ENCODE data around the gene PLEKHG4B.

PLEKHG4B gene

DNA sequence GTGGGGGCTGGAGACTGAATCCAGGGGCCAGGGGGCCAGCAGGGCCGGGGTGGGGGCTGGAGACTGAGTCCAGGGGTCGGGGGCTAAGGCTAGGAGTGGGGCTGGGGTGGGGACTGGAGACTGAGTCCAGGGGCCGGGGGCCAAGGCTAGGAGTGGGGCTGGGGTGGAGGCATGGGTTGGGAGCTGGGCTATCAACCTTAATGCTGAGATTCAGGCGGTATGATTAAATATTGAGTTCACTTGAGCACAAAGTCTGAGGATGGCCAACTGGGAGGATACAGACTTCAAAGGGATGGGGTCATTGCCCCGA is 82.3 kb downstream of the PLEKHG4B start:
- no peak for DNase-seq

DNA sequence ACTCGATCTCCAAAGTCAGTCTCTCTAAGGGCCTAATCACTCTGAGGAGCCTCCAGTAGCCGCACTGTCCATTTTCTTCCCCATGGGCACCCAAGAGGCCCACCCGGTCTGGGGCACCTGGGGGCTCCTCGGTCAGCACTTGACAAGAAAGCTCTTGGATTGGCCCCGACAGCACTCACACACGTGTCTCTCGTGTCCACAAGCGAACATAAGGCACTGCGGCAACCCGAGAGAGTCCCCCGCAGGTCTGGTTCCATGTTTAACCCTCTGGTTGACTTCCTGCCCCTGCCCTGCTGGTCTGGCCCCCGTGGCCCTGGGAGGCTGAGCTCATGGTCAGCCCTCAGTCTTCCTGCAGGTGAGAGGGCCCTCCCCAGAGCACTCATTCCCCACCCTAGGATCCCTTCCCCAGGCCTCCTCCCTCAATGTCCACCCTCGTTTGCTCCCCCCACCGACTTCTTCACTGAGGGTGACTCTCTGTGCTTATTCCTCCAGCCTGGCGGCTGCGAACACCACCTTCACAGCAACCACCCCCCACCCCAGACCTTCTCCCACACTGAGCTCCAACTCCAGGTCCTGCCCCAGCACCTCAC is 83.0 kb downstream of the PLEKHG4B start:
- no peak for DNase-seq

DNA sequence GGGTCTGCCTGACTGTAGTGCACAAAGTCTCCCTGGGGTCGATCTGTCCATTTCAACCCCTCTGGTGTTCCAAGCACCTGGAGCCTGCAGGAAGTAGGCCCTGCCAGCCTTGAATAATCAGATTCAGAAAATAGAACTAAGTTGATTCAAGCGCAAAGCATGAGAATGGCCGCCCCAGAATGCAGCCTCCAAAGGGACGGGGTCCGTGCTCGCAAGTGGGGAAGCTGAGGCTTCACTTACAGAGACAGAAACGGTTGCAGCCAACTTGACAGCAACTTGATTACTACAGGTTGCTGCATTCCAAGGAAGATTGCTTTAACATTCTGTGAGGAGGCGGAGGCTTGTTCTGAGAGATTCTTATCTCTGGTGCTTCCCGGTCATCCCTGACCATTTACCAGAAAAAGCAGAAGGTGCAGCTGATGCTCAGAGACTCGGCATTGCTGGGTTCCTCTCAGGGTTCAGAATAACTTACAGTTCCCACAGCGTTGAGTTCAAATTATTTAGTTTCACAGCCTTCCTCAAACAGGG is 84.4 kb downstream of the PLEKHG4B start:
- no peak for DNase-seq

DNA sequence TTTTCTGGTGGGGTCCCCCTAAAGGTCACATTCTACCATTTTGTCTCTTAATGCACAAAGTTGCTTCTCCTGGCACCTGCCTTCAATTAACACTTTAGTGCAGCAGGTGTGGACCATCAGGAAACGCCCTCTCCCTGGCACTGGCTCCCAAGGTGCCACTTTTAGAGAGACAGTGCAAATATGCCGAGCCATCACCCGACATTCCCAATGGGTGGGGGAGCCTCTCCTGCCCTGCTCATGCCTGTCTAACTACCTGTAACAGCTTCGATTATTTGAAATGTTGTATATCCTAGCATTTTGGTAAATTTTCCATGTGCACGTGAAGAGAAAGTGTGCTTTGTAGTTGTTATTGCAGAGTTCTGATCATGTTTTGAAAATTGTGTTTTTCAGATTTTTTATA is 86.1 kb downstream of the PLEKHG4B start:
- DNase-seq = peak; percentile 56

DNA sequence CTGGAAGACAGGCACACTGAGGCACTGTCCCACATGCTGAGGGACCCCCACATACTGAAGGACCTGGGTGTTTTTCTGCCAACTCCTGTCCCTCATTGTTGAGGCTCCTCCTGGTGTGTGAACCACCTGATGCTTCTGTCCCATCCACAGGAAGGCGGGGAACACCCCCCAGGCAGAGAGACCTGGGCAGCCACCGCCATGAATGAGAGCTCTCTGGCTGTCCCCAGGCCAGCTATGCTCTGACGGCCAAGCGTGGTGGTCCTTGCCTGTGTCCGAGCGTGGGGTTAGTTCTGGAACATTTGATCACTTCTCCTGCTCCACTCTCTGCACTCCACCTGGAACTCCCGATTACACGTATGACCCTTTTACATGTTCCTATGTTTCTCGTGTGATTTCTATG is 87.4 kb downstream of the PLEKHG4B start:
- DNase-seq = no peak

DNA sequence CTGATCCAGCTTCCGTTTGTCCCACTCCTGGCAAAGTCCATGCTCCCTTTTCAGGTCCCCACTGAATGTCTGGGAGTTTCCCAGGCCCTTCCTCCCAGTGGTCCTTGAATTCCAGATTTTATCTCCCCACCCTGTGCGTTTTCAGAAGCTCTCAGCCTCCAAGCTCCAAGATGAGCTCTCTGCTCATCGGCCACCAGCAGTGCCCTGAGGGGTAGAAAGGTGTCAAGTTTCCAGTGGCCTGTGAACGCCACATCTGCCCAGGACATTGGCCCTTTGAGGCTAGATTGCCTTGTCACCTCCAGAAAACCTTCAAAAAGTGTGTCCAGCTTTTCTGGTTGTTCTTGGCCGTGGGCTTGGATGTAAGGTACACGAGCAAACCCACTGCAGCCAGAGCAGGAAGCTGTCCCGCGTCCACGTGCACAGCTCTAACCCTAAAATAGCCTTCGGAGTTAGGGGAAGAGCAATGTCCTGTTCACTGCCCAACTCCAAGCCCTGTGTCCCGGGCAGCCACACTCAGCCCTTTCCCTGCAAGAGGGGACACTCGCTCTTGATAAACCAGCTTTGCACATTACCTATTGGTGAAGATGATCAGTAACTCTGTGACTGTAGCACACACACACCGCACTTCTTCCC is 88.4 kb downstream of the PLEKHG4B start:
- no peak for DNase-seq

DNA sequence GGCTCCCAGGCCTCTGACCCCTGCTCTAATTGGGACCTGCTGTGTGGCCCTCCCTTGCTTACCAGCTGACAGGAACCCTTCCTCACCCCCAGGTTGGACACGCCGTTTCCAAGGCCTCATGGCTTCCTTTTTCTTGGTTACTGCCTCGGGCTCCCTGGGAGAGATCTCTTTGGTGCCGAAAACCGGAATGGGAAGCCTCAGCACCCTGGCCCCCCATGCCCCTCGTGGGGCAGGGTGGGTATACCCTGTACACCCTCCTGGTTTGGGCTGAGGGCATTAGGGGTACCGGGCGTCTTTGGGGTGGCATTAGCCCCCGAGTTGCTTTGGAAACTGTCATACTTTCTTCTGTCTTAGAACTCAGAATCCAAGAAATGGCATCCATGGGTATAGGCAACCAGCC is 89.2 kb downstream of the PLEKHG4B start:
- DNase-seq = no peak

DNA sequence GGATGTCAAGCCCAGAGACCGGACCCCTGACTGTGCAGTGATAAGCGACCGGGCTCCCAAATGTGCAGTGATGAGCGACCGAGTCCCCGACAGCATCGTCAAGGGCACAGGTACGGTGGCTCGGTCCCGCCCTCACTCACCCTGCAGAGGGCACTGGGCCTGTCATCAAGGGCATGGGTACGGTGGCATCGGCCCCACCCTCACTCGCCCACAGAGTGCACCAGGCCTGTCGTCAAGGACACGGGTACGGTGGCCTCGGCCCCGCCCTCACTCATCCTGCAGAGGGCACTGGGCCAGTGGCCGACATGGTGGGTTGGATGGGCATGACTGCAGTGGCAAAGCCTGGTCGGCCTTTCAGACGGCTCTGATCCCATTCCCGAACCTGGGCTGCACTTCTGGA is 89.6 kb downstream of the PLEKHG4B start:
- DNase-seq = no peak

DNA sequence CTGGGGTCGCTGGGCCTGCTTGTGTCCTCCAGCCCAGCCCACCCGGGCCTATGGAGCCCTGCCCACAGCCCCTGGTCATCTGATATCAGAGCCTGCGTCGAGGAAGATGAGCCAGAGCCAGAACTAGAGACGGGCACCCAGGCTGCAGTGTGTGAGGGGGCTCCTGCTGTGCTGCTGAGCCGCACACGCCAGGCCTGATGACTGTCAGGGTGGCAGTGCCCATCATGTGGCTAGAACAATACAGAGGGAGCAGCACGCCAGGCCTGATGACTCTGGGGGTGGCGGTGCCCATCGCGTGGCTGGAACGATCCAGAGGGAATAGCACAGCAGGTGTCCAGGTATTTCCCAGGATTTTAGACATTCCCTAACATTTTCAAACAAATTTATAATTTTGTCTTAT is 90.2 kb downstream of the PLEKHG4B start:
- no peak for DNase-seq

DNA sequence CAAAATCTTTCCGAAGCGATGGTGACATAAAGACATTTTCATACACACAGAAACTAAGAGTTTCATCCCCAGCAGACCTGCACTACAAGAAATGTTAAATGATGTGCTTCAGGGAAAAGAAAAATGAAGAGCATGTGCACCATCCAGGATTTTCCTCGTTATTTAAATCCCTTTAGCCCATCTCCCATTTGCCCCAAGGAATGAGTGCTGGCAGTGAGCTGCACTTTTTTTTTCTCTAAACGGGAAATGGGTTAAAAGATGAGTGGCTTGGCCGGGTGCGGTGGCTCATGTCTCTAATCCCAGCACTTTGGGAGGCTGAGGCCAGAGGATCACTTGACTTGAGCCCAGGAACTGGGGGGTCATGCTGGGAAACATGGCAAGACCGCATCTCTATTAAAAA is 92.5 kb downstream of the PLEKHG4B start:
- no peak for DNase-seq

DNA sequence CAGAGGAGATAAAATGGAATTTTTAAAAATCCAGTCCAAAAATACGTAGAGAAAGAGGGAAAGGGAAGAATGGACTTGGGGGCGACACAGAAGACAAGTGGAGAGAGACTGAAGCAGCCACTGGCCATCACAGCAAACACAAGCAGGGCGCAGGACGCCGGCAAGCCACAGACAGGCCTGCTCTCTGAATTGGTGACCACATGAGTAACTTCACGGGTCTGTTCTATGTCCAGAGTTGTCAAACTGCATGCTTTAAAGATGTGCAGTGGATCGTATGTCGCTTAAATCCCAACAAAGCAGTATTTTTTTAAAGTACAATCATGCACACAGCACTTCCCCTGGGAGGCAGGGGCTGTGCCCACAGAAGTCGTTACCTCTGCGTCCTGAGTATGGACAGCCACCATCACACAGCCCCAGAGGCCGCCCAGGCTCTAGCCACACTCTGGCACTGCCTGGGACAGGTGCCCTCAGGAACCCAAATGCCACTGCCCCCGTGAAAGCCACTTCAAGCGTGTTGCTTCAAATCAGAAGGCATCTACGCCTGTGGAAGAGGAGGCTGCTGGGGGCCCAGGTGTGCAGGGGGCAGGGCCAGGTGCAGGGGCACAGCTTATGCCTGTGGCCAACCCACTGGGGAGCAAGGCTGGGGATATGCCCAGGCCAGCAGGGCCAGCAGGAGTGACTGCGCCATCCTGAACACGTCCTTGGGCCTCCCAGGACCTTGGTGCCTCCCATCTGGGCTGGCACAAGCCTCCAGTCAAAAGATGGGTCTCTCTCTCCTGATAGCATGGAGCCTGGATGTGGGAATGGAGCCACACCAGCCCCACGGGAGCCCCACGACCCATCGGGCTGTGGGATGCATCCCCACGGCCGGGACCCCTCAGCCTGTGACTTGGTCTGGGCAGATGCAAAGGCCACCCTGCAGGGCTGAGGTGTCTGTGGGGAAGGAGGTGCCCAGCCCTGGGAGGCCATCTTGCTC is 93.4 kb downstream of the PLEKHG4B start:
- no peak for DNase-seq

DNA sequence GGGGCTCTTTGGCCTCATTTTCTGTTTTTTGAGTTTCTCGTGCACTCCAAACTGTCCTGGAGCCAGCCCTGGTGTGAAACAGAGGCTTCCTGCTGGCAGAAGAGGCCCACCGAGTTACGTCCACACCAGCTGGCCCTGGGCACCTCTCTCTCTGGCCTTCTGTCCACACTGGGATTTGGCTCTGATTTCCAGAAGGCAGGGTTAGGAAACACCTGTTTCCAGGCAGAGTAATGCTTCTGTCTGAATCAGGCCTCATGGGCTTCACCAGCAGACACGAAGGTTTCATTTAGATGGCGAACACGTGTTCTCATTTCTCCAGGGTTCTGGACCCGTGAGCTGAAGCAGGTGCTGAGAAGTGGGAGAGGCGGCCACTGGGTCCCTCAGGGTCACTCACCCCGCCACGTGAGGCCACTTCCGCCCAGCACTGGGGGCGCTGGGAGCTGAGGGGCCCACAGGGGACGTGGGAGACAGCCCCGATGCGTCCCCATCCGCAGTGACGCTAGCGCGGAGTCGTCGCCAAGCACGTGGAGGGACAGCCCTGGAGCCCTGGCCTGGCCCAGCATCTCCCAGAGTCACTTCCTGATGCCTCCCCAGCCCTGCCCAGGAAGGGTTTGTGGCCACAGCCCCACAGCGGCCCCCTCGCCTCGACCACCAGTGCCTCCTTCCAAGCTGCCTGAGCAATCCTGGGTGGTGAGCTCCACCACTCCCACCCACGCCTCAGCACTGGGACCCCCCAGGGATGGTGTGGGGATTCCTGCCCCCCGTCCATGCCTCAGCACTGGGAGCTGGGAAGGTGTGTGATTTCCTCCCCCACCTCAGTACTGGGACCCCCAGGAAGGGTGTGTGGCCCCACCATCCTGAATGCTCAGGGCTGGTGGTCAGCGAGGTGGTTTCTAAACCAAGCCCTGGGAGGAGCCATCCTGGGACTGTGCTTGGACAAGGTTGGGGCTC is 94.4 kb downstream of the PLEKHG4B start:
- no peak for DNase-seq

DNA sequence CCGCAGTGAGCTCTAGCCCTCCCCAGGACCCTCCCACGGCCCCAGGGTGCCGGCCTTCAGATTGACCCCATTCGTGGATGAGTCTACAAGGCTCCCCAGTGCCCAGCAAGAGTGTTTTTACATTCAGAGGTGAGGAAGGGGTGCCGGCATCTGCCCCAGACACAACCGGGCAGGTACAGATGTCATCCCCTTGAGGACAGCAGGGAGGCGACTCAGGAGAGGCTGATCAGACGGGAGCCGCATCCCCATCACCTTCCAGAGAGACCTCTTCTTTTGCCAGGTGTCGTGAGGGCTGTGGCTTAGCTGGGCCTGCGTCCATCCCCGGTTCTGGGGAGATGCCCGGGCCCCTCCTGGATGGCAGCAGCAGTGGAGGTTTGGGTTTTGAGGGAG is 95.1 kb downstream of the PLEKHG4B start:
- no peak for DNase-seq

DNA sequence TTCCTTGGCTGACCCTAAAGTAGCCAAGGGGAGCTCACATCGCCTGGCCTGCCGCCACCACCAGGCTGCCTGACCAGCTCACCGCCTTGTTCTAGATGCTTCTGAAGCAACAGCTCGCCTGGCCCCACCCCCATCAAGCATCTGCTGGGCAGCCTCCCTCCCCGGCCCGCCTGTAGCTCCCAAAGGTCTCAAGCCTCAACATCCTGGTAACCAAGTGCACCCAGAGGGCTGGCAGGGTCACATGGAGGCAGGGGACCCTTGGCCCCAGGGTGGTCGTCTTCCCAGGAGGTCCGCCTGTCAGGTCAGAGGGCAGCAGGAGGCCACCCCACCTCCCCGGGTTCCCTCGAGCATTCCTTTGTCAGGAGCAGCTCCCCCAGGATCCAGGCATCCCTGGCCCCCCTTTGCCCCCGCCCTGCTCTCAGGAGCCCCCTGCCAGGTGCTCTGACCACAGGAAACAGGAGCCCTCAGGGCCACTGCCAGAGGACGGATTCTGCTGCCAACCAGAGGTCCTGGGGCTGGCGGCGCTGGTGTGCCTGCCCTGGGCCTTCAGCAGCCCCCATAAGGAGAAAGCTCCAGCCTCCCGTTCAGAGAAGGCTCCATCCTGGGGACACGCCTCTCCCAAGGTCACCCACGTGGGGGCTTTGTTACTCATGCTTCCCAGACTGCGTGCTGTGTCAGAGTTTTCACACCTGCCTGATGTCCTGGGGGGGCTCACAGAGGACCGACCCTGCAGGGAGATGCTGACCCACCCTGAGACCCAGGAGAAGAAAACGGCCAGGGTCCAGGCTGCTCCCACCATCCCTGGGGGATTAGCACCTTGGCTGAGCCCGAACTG is 95.9 kb downstream of the PLEKHG4B start:
- DNase-seq = no peak

DNA sequence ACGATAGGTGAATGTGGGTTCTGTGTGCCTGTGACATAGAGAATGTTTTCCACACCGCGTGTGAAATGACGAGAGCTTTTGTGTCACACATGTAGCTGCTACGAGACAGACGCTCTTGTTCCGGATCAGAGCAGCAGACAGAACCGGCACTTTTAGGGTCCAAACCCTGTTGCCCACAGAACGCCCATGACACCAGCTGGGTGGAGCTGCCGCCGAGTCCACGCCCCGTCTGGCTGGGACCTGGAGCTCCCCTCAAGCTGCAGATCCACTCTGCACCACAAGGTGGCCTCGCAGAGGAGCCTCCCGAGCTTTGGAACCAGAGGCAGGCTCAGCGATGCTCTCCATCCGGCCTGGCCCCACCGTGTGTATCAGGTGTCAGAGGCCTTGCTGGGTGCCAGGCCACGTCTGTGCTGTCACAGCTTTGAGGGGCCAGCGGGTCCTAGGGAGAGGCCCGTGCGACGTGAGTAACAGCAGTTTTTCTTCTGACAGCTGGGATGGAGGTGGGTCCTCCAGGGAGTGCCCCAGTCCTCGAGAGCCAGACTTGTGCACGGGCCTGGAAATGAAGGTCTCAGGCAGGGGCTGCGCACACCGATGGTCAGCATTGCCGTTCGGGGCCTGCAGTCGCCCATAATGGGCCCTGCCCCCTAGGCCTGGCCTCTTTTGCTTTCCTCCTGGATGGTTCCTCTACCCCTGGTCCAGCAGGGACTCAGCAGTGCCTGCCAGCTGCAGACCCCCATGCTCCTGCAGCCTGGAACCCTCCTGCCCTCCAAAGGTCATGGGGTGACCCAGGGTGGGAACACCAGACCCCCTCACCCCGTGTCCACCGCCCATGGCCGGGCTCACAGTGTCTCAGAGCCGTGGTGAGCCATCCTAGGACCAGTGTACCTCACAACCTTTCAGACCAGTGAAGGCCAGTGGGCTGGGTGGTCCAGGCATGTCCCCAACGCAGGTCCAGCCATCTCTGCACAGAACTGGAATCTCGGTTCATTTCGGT is 96.8 kb downstream of the PLEKHG4B start:
- DNase-seq = peak; percentile 93

DNA sequence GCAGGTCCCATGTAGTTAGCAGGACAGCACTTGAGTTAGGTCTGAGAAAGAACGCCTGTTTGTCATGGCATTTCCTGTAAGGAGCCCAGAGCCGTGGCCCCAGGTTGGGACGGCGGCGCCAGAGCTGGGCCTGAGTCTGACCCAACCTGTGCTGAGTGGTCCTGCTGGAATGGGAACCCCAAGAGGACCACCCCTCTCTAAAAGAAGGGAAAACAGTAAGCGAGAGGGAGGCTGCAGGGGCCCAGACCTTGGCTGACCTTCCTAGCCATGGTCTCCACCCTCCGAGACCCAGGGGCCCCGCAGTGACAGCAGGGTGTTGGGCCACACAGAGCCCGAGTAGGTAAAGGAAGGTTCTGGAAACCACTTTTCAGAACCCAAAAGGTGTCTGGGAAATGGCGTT is 97.5 kb downstream of the PLEKHG4B start:
- no peak for DNase-seq

DNA sequence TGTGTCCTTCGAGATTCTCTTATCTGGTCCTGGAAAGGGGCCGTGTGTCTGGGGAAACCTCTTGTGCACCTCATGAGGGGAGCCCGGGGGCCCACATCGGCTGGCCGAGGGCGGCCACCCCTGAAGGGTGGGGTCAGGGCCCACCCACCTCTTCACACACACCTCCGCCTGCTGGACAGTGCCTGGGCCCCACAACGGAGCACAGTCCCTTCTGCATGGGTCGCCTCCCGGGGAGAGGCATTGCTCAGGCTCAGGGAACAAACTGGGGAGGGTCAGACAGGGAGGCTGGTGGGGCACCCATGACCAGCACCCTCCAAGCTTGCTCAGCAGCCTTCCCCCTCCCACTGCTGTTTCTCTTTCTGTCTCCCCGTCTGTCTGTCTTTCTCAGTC is 98.0 kb downstream of the PLEKHG4B start:
- no peak for DNase-seq

DNA sequence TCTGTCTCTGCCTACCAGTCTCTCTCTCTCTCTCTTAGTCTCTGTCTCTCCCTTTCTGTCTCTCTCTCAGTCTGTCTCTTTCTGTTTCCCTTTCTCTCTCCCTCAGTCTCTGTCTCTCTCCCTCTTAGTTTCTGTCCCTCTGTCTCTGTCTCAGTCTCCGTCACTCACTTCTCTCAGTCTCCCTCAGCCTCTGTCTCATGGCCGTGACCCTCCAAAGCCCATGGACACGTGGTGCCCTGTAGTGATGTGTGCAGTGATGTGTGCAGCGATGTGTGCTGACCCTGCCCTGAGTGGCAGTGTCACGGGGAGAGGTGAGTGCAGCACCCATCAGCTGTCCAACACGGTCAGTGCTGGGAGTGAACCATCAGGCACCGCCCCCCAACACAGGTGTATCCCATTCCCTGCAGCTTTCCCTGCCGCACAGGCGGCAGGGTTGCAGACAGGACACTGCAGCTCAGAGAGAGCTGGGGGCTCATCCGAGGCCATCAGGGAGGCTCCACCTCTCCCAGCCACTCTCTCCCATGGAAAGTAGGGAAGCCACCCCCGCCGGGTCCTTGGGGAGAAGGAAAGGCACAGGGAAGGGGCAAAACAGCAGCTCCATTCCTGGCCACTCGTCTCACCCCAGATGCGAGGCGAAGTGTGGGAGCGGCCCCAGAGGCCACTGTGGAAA is 98.5 kb downstream of the PLEKHG4B start:
- DNase-seq = no peak

DNA sequence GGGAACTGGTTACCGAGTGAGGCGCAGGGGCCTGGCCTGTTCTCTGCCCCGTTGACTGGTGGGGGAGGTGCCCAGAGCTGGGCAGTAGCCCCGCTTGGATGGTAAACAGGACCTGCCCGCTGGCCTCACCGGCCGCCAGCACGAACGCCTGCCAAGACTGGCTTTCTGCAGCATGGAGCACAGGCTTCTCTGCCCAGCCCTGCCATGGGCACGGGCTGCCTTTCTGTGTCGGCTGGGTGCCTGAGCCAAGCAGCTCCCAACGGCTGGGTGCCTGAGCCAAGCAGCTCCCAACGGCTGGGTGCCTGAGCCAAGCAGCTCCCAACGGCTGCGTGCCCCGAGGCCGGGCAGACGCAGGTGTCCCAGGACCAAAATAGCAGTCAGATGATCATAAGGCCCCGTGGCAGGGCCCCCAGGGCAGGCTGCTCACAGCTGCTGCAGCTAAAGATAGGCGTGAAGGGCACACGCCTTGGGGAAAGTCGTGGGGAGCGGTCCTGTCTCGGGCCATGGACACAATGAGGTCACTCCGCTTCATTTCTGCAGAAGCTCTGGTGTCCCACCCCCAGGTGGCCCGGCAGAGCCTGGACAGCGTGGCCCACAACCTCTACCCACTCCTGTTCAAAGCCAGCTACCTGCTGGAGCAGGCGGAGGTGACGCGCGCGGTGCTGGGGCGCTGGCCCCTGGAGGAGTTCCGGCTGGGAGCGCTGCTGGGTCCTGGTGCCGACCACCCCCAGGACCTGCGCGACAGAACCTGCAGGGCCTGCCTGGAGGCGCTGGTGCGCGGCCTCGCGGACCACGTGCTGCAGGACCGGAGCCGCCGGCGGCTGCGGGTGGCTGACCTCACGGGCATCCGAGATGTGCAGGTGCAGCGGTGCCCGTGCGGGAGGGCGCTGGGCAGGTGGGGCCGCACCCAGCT is 99.3 kb downstream of the PLEKHG4B start, which contains the start of gene LRRC14B:
Gene LRRC14B, plus strand, starts transcription at position 460 of the 913 bp plus-strand sequence. Its CDS starts 44 bp downstream, at position 504.
- no peak for DNase-seq

Measured in NCI-H345 (cell line).